Measurements from ENCODE around the gene ELOB. TPM values are rescaled to one million over a fixed set of nuclear protein-coding genes. Genes with fewer than 3 reads are reported as not detected.

ELOB gene
- total RNA-seq, 1 experiment from 2014 or later: 319 TPM

DNA sequence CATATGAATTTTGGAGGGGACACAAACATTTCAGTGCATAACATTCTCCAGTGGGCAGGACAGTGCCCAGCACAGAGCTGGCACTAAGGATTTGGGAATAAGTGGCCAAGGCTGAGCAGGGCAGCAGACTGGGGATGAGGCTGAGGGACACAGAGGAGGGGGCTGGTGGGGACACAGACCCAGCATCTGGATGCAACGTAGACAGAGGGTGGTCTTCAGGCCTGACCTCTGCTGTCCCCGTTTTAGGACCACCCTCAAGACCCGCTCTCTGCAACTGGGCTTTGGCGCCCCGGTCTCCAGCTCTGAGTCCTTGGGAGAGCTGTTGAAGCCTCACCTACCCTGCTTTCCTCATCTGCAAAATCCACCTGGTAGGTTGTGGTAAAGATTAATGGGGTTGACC is 13.6 kb upstream of the ELOB start:
- H2AFZ ChIP-seq (ENCODE audit: low read length): no peak overlapping the region
- no peak overlapping the region for H3K18ac ChIP-seq (ENCODE audit: insufficient read length, low read depth, low read length)
- no CpG with 5 or more reads among the region's 5 CpGs for WGBS (ENCODE audit: extremely low coverage, insufficient read length, low lambda C conversion rate)
- H3K27ac Mint-ChIP-seq: no peak overlapping the region
- H2BK20ac ChIP-seq (ENCODE audit: low read depth, low read length, poor library complexity, severe bottlenecking): no peak overlapping the region
- H3K4me1 Mint-ChIP-seq: peaks cover 2 to 19% of the 10 kb centered on the region in 2 experiments; a peak in 2 of 4 replicates
- TF ChIP-seq, protein P1, sequence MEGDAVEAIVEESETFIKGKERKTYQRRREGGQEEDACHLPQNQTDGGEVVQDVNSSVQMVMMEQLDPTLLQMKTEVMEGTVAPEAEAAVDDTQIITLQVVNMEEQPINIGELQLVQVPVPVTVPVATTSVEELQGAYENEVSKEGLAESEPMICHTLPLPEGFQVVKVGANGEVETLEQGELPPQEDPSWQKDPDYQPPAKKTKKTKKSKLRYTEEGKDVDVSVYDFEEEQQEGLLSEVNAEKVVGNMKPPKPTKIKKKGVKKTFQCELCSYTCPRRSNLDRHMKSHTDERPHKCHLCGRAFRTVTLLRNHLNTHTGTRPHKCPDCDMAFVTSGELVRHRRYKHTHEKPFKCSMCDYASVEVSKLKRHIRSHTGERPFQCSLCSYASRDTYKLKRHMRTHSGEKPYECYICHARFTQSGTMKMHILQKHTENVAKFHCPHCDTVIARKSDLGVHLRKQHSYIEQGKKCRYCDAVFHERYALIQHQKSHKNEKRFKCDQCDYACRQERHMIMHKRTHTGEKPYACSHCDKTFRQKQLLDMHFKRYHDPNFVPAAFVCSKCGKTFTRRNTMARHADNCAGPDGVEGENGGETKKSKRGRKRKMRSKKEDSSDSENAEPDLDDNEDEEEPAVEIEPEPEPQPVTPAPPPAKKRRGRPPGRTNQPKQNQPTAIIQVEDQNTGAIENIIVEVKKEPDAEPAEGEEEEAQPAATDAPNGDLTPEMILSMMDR (conservative IDR thresholded peaks at IDR 0.05): no peak
- H4K8ac ChIP-seq (replicated peaks; ENCODE audit: insufficient read length, low read depth, low read length): no peak overlapping the region
- H3K9ac ChIP-seq (ENCODE audit: extremely low read depth, insufficient read length, low read length): no peak overlapping the region
- no peak overlapping the region for H3K23ac ChIP-seq (ENCODE audit: insufficient read length, low read depth, low read length)
- H4K20me1 ChIP-seq (ENCODE audit: control insufficient read depth, insufficient read depth, insufficient read length): no peaks in the 10 kb centered on the region
- H2BK5ac ChIP-seq (ENCODE audit: insufficient read length, low read length): no peak overlapping the region
- no peaks in the 10 kb centered on the region for H3K9me3 ChIP-seq (ENCODE audit: control insufficient read depth, low read depth, low read length)
- no peak overlapping the region for H4K91ac ChIP-seq (ENCODE audit: insufficient read length, low read depth, low read length)
- H3K79me1 ChIP-seq (ENCODE audit: insufficient read depth, low read depth, low read length, poor library complexity, severe bottlenecking): no peaks in the 10 kb centered on the region
- H3K79me2 ChIP-seq (ENCODE audit: insufficient read depth, low read length): no peaks in the 10 kb centered on the region
- no peak overlapping the region for H4K5ac ChIP-seq (ENCODE audit: insufficient read length, low read depth, low read length)
- no peak overlapping the region for H2BK15ac ChIP-seq (ENCODE audit: low read depth, low read length)
- no peak overlapping the region for H3K4me2 ChIP-seq (ENCODE audit: insufficient read depth, insufficient read length, low read length)
- H3K14ac ChIP-seq (ENCODE audit: insufficient read depth, low read length): no peak overlapping the region
- no peak overlapping the region for H3K4me3 Mint-ChIP-seq
- no peak overlapping the region for H3K27ac ChIP-seq (ENCODE audit: insufficient read length, low read depth, low read length)
- H2AK5ac ChIP-seq (ENCODE audit: insufficient read length, low read length): no peak overlapping the region
- H2BK120ac ChIP-seq (ENCODE audit: low read depth, low read length, poor library complexity, severe bottlenecking): no peak overlapping the region
- H3K23me2 ChIP-seq (ENCODE audit: insufficient read length, low read depth, low read length, poor library complexity, severe bottlenecking): no peaks in the 10 kb centered on the region
- no peaks in the 10 kb centered on the region for H3K9me3 Mint-ChIP-seq
- H3K27me3 Mint-ChIP-seq (ENCODE audit: low read depth): peaks cover 32% of the 10 kb centered on the region
- no peak overlapping the region for H3K56ac ChIP-seq (ENCODE audit: insufficient read length, low read depth, low read length)
- no peak overlapping the region for H2BK12ac ChIP-seq (ENCODE audit: insufficient read length, low read depth, low read length)
- no peak for DNase-seq
- no peak overlapping the region for H3T11ph ChIP-seq (ENCODE audit: low read length)
- H3K4me1 ChIP-seq (ENCODE audit: insufficient read depth, low read length): no peaks in the 10 kb centered on the region
- no peaks in the 10 kb centered on the region for H3K27me3 ChIP-seq (ENCODE audit: insufficient read depth, low read length)
- no peak overlapping the region for H3K4ac ChIP-seq (ENCODE audit: low read depth, low read length)
- no peaks in the 10 kb centered on the region for H3K36me3 Mint-ChIP-seq (ENCODE audit: insufficient read depth in 1 of 3, low read depth in 3 of 3)
